GM12878 (cell line): ENCODE data around the gene PYM1. TPM values are rescaled to one million over a fixed set of nuclear protein-coding genes. Genes with fewer than 3 reads are reported as not detected.

Experiments
- ATAC-seq: fragments of 200-7000 bp; cut with Tn5 transposase; 3 replicates; pipeline ENCODE4 v1.9.1; 2020; ENCODE audit warnings: mild to moderate bottlenecking, moderate library complexity
- BruUV-seq: library from RNA; stranded (reverse); fragments of 400-500 nt; replicated peaks from 2 replicates; lab custom pipeline; 2021; lab: Mats Ljungman, UMichigan
- CTCF ChIA-PET: fragments of 300-600 bp; sonication (Branson Sonifier 250); formaldehyde crosslinking; extraction: SDS; loops from one replicate; lab custom pipeline; 2021; ENCODE audit warnings: inconsistent platforms; lab: Yijun Ruan, JAX
- POLR2A ChIA-PET: fragments of 350-600 bp; formaldehyde crosslinking; extraction: SDS; loops from one replicate; lab custom pipeline; 2021; ENCODE audit warnings: inconsistent platforms; lab: Charles Lee
- RAD21 ChIA-PET: fragments of 300-600 bp; sonication (Branson Sonifier 250); formaldehyde crosslinking; loops from one replicate; lab custom pipeline; 2023; ENCODE audit warnings: antibody characterized with exemption; ENCODE audit not compliant: unreplicated experiment; lab: Charles Lee
- SMC1A ChIA-PET: fragments of 300-600 bp; sonication (Branson Sonifier 250); formaldehyde crosslinking; loops from one replicate; lab custom pipeline; 2023; ENCODE audit not compliant: unreplicated experiment, uncharacterized antibody; lab: Charles Lee
- DNase-seq: peaks from one replicate; pipeline ENCODE4 v3.0.0-alpha.2; 2011; ENCODE audit warnings: low read depth, low spot score
- FAIRE-seq: peaks from 3 replicates; lab custom pipeline; 2011; peaks lifted over from hg19 to GRCh38; lab: Jason Lieb, UNC
- H2AFZ ChIP-seq: 2 replicates; pipeline ENCODE4 v1.6.0; 2011; ENCODE audit warnings: low read depth, low read length, control low read depth; ENCODE audit not compliant: control insufficient read depth
- H3K27ac ChIP-seq: 2 replicates; pipeline ENCODE4 v1.5.1; 2011; ENCODE audit warnings: control low read depth; ENCODE audit not compliant: control insufficient read depth, insufficient read depth
- H3K27me3 ChIP-seq, 2 experiments: replicated peaks in 1 of 2; 2 replicates each; pipeline versions ENCODE4 v1.6.0 to v1.6.1; 2011; ENCODE audit warnings: low read length in 1 of 2; ENCODE audit not compliant: control insufficient read depth in 2 of 2, insufficient read depth in 2 of 2
- H3K36me3 ChIP-seq, 2 experiments: 2 replicates each; pipeline ENCODE4 v1.5.1; 2011; ENCODE audit warnings: low read length in 1 of 2; ENCODE audit not compliant: control insufficient read depth in 2 of 2, insufficient read depth in 2 of 2
- H3K4me1 ChIP-seq: 2 replicates; pipeline ENCODE4 v1.6.1; 2011; ENCODE audit warnings: mild to moderate bottlenecking, low read length, moderate library complexity, mixed read lengths; ENCODE audit not compliant: control insufficient read depth, insufficient read depth
- H3K4me2 ChIP-seq: 2 replicates; pipeline ENCODE4 v1.6.0; 2011; ENCODE audit warnings: control low read depth; ENCODE audit not compliant: control insufficient read depth, insufficient read depth
- H3K4me3 ChIP-seq: fragments of 200-600 bp; sonication (generic); 2 replicates; pipeline ENCODE4 v1.5.1; 2016
- H3K79me2 ChIP-seq: 2 replicates; pipeline ENCODE4 v1.6.0; 2011; ENCODE audit warnings: low read length; ENCODE audit not compliant: control insufficient read depth, insufficient read depth
- H3K9ac ChIP-seq: 2 replicates; pipeline ENCODE4 v1.8.0; 2011; ENCODE audit warnings: low read length, control low read depth, mixed read lengths; ENCODE audit not compliant: control insufficient read depth, insufficient read depth
- H3K9me3 ChIP-seq: replicated peaks from 3 replicates; pipeline ENCODE4 v1.5.1; 2011; ENCODE audit warnings: mild to moderate bottlenecking, low read length; ENCODE audit not compliant: control insufficient read depth, insufficient read depth
- H4K20me1 ChIP-seq: 2 replicates; pipeline ENCODE4 v1.6.0; 2011; ENCODE audit not compliant: control insufficient read depth, insufficient read depth
- HCFC1 ChIP-seq: fragments of 150-350 bp; IDR thresholded peaks from 2 replicates; pipeline ENCODE4 v1.6.1; 2014; ENCODE audit warnings: low read length
- HDGF ChIP-seq: fragments of 450-650 bp; IDR thresholded peaks from 2 replicates; pipeline ENCODE4 v1.6.1; 2016; ENCODE audit warnings: antibody characterized with exemption
- IKZF1 ChIP-seq: fragments of 450-650 bp; conservative IDR thresholded peaks from 2 replicates; pipeline ENCODE4 v1.6.1; 2017; ENCODE audit warnings: antibody characterized with exemption, mild to moderate bottlenecking
- MLLT1 ChIP-seq: fragments of 450-650 bp; IDR thresholded peaks from 2 replicates; pipeline ENCODE4 v1.6.1; 2016; ENCODE audit warnings: mild to moderate bottlenecking
- PML ChIP-seq: IDR thresholded peaks from 2 replicates; pipeline ENCODE4 v1.6.1; 2012; ENCODE audit warnings: low read length, inconsistent platforms
- POLR2A ChIP-seq: IDR thresholded peaks from 2 replicates; pipeline ENCODE4 v1.6.1; 2011; ENCODE audit warnings: low read depth, mild to moderate bottlenecking, low read length
- REST ChIP-seq: IDR thresholded peaks from 2 replicates; pipeline ENCODE4 v1.6.1; 2012; ENCODE audit warnings: mild to moderate bottlenecking, low read depth, low read length
- SREBF1 ChIP-seq: IDR thresholded peaks from 2 replicates; pipeline ENCODE4 v1.6.1; 2012; ENCODE audit warnings: mild to moderate bottlenecking, low read length
- TAF1 ChIP-seq: IDR thresholded peaks from 2 replicates; pipeline ENCODE4 v1.6.1; 2011; ENCODE audit warnings: mild to moderate bottlenecking, low read depth, low read length, borderline replicate concordance
- USF1 ChIP-seq: IDR thresholded peaks from 2 replicates; pipeline ENCODE4 v1.6.1; 2011; ENCODE audit warnings: borderline replicate concordance, low read depth, mild to moderate bottlenecking, moderate library complexity, mixed read lengths, low read length; ENCODE audit not compliant: insufficient read depth; ENCODE audit errors: extremely low read length
- ZBED1 ChIP-seq: IDR thresholded peaks from 2 replicates; pipeline ENCODE4 v1.6.1; 2016; ENCODE audit warnings: borderline replicate concordance
- ZNF207 ChIP-seq: fragments of 450-650 bp; IDR thresholded peaks from 2 replicates; pipeline ENCODE4 v1.6.1; 2014; ENCODE audit warnings: antibody characterized with exemption, mild to moderate bottlenecking, borderline replicate concordance
- WGBS: methylation state at CpG from one replicate; pipeline ENCODE4 v1.1.6; 2016; ENCODE audit warnings: low lambda C conversion rate; ENCODE audit not compliant: insufficient replicate concordance, insufficient coverage; ENCODE audit errors: missing lambda C conversion rate; 5-methylcytosine and 5-hydroxymethylcytosine counted together
- in situ Hi-C: fragments of 300-500 bp; cut with MboI; formaldehyde crosslinking; loops from 9 replicates; pipeline ENCODE4 v1.14.3; 2018; ENCODE audit warnings: mixed read lengths
- intact Hi-C: fragments of 100-400 bp; cut with micrococcal nuclease; formaldehyde crosslinking; loops from one replicate; pipeline ENCODE4 v1.14.2; 2022; ENCODE audit not compliant: unreplicated experiment
- polyA plus RNA-seq, 11 experiments: library from polyadenylated mRNA; depleted of rRNA in 4 of 11; unstranded in 6 of 11; stranded (reverse) in 5 of 11; fragments of >200 nt; fragmentation: Nextera tagmentation in 4 of 11; fragmentation: Illumina TruSeq in 1 of 11; extraction: Ambion mirVana in 4 of 11; extraction: Trizol in 1 of 11; gene quantifications; 1 replicate in 1 of 11; 2 replicates in 10 of 11; pipeline versions ENCODE4 v1.2.1 to v1.2.3, GENCODE V29; 2011 to 2016; ENCODE audit warnings: inconsistent platforms in 2 of 11, missing spikeins in 2 of 11, low read depth in 1 of 11
- total RNA-seq, 4 experiments: library from RNA; depleted of rRNA in 3 of 4; stranded (reverse); fragments of >200 nt in 3 of 4; fragmentation: Illumina TruSeq in 1 of 4; extraction: Trizol in 1 of 4; gene quantifications; 2 replicates each; pipeline versions ENCODE4 v1.2.1 to v1.2.3, GENCODE V29; 2013 to 2021

PYM1 gene
- total and polyA plus RNA-seq, 10 of the 15 experiments (the other 5 are each of a cell fraction or from before 2014, with no cell fraction given), result 33.9 to 93.4 (median 55.8) TPM

- Histone ChIP-seq H3K27ac (peak overlapping the region; percentile 83), H3K9me3 (no peaks in the 10 kb centered on the region), H4K20me1 (no peaks in the 10 kb centered on the region), H3K4me2 (peak overlapping the region; percentile 79), H2AFZ (peak overlapping the region; percentile 42), H3K4me3 (peak overlapping the region; percentile 99)
- FAIRE-seq, result no peak
- WGBS, result 0% methylated on average over 10 of the region's 10 CpGs
- in situ Hi-C loops, result no loop called here
- no peak for TF ChIP-seq TAF1
- TF ChIP-seq ZNF207, result 0 out of 2 replicates have a peak, but pooled peaks have one; percentile 39
- TF ChIP-seq REST, result no peak
- TF ChIP-seq HCFC1, result 0 out of 2 replicates have a peak, but pooled peaks have one; percentile 28
- peak; percentile 9; the same call in 1 of the 2 replicates for TF ChIP-seq POLR2A
- 0 out of 2 replicates have a peak, but pooled peaks have one; percentile 47 for TF ChIP-seq MLLT1
- no peak for TF ChIP-seq ZBED1
- TF ChIP-seq IKZF1, result 0 out of 2 replicates have a peak, but pooled peaks have one; percentile 27
- peak; percentile 68; the same call in 1 of the 2 replicates for TF ChIP-seq HDGF
- 0 out of 2 replicates have a peak, but pooled peaks have one; percentile 7 for TF ChIP-seq PML
- TF ChIP-seq SREBF1, result no peak
- no peak for TF ChIP-seq USF1
- TF ChIP-seq, all 136 proteins: peak for 7
- ATAC-seq (no peak), DNase-seq (no peak)
- intact Hi-C loops, result loop anchor here (1.0 kb wide), 1 partner anchor 42 kb away; no protein-coding TSS in a partner anchor
- no TSS peak for BruUV-seq
- CTCF ChIA-PET, result interaction anchor here (0.6 to 6.8 kb wide), 11 partner anchors 8 to 193 kb away, joined by 3 to 40 read pairs (median 5); partner anchors contain the start of gene DNAJC14
- SMC1A ChIA-PET, result interaction anchor here (0.6 to 3.4 kb wide), 7 partner anchors 9 to 193 kb away, joined by 3 to 16 read pairs (median 4); partner anchors contain the start of genes DNAJC14, ORMDL2 and SARNP
- Histone ChIP-seq H3K27me3 (no peaks in the 10 kb centered on the region), H3K36me3 (no peaks in the 10 kb centered on the region), H3K79me2 (peaks cover 38% of the 10 kb centered on the region), H3K9ac (peak overlapping the region; percentile 72), H3K4me1 (peaks cover 8% of the 10 kb centered on the region; the same call in 1 of the 2 replicates)
- POLR2A ChIA-PET, result interaction anchor here (0.5 to 7.3 kb wide), 15 partner anchors 15 to 202 kb away, joined by 3 to 66 read pairs (median 4); partner anchors contain the start of genes CD63, DNAJC14, ORMDL2 and RAB5B
- RAD21 ChIA-PET, result interaction anchor here (0.6 to 5.3 kb wide), 7 partner anchors 9 to 192 kb away, joined by 4 to 25 read pairs (median 12); partner anchors contain the start of genes DNAJC14, ORMDL2, RAB5B and SARNP
Observed at GRCh38 chr12:55931317-55931779, 3.7 kb upstream of the PYM1 start.
